Non-pigmented ciliary epithelial cell (primary cell): ENCODE results near the gene AK3.
"Not testable (repeated sequence)": the region's sequence is repeated elsewhere in the genome, so short reads cannot be mapped to it uniquely, and the experiment has no call there.

Experiments used
- DNase-seq: peaks from one replicate; pipeline ENCODE4 v3.0.0-alpha.2; 2010; ENCODE audit warnings: low read depth

Gene AK3

DNA sequence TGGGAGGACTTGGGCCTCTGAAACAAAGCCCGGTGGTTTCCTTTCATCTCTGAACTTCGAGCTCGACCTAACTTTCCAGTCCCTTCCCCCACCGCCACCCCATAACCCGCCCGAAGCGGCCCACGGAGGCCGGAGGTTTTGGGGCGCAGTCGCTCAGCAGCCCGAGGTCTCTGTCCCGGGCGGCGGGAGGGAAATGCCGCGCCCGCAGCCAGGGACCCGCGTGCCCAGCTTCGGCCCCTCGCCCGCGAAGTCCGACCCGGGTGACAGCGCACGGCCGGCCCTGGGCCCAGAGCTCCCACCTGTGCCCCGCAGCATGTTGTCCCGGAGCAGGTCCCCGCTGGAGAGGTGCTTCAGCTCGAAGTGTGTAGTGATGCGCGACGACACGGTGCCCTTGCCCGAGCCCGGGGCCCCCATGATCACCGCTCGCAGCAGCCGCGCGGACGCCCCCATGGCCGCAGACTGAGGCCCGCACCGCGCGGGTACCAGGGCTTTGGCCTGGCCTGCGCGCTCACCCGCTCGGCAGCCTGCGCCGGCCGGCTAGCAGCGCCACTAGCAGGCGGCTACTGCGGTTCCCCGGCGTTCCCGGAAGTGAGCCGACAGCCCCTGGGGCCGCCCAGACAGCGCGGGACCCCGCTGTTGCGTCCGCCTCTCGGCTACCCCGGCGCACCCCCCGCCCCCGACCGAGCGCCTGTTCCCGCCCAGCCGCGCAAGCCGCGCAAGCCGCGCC is at the start of gene AK3:
TSS of gene AK3 (minus strand) at position 565 of the 727 bp plus-strand sequence. CDS start at position 450, 115 bp downstream.
- no peak for DNase-seq

DNA sequence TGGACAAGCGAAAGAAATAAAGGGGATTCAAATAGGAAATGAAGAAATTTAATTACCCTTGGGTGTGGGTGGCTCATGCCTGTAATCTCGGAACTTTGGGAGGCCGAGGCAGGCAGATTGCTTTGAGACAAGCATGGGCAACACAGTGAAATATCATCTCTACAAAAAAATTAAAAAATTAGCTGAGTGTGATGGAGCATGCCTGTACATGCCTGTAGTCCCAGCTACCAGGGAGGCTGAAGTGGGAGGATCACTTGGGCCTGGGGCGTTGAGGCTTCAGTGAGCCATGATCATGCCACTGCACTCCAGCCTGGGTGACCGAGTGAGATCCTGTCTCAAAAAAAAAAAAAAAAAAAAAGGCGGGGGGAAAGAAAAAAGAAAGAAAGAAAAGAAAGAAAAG is 47.7 kb upstream of the AK3 start:
- DNase-seq: no peak

DNA sequence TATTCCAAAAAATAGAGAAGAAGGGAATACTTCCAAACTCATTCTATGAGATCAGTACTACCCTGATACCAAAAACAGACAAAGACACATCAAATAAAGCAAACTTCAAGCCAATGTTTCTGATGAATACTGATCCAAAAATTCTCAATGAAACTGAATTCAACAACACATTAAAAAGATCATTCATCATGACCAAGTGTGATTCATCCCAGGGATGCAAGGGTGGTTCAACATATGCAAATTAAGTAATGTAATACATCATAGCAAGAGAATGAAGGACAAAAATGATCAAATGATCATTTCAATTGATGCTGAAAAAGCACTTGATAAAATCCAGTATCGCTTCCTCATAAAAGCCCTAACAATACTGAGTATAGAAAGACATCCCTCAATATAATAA is 46.9 kb upstream of the AK3 start:
- DNase-seq: no peak

DNA sequence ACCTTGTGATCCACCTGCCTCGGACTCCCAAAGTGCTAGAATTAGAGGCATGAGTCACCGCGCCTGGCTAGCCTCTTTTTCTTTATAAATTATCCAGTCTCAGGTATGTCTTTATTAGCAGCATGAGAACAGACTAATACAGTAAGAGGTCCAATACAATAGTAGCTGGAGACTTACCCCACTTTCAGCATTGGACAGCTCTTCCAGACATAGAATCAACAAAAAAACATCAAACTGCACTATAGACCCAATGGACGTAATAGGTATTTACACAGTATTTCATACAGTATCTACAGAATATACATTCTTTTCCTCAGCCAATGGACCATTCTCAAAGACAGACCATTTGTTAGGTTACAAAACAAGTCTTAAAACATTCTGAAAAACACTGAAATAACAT is 45.6 kb upstream of the AK3 start:
- DNase-seq: no peak

DNA sequence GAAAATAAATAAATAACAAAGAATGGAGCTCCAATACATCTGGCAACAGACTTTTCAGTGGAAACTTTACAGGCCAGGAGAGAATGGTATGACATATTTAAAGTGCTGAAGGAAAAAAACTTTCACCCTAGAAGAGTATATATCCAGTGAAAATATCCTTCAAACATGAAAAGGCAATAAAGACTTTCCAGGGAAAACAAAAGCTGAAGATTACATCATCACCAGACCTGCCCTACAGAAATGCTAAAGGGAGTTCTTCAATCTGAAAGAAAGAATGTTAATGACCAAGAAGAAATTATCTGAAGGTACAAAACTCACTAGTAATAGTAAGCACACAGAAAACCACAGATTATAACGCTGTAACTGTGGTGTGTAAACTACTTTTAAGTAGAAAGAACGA is 43.4 kb upstream of the AK3 start:
- DNase-seq: no peak

DNA sequence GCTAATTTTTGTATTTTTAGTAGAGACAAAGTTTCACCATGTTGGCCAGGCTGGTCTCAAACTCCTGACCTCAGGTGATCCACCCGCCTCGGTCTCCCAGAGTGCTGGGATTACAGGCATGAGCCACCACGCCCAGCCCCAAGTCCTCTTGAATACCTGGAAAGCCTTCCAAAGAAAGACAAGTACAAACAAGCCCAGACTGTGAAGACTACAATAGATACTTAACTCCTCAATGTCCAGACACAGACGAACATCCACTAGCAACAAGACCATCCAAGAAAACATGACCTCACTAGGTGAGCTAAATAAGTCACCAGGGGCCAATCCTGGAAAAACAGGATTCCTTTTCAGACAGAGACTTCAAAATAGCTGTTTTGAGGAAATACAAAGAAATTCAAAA is 42.2 kb upstream of the AK3 start:
- not testable (repeated sequence) for DNase-seq

DNA sequence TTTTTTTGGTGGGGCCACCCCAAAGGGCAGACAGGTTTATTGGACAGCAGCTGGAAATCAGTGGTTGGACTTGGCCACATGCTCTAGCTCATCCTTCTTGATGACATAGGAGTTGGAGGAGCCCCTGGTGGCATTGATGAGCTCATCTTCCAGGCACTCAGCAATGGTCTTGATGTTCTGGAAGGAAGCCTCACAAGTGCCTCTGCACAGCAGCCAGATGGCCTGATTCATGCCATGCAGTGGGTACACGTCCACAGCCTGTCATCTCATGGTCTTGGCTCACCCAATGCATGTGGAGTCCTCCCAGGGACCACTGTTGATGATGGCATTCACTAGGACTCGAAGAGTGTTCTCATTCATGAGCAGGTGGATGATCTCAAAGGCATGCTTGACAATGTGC is 40.4 kb upstream of the AK3 start:
- DNase-seq: no peak

DNA sequence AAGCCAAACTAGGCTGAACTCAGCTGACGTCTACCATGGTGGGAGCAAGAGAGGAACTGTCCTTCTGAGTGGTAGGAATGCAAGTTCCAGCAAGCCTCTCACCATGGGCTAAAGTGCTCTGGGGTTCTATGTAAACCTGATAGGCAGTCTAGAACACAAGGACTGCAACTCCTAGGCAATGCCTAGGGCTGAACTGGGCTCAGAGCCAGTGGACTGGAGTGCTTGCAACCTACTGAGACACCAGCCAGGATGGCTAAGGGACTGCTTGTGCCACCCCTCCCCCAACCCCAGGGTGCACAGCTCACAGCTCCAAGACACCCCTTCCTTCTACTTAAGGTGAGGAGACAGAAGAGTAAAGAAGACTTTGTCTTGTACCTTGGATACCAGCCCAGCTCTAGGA is 39.6 kb upstream of the AK3 start:
- no peak for DNase-seq

DNA sequence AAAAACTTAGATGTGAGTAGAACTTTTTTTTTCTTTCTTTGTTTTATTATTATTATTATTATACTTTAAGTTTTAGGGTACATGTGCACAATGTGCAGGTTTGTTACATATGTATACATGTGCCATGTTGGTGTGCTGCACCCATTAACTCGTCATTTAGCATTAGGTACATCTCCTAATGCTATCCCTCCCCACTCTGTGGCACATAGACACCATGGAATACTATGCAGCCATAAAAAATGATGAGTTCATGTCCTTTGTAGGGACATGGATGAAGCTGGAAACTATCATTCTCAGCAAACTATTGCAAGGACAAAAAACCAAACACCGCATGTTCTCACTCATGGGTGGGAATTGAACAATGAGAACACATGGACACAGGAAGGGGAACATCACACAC is 34.0 kb upstream of the AK3 start:
- not testable (repeated sequence) for DNase-seq

DNA sequence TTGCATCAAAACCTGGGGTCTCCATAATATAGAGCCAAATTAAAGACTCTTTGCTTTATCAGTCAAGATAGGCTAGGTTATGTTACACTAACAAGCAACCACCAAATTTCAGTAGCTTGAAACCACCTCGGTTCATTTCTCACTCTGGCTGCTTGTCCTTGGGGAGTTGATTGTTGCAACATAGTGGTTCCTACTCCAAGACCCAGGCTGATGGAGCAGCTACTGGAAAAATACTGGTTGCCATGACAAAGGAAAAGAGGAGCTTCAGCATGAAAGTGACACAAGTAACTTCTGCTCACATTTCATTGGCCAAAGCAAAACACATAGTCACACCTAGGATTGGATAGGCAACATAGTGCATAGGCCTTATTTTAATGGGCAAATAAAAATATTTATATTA is 33.2 kb upstream of the AK3 start:
- no peak for DNase-seq

DNA sequence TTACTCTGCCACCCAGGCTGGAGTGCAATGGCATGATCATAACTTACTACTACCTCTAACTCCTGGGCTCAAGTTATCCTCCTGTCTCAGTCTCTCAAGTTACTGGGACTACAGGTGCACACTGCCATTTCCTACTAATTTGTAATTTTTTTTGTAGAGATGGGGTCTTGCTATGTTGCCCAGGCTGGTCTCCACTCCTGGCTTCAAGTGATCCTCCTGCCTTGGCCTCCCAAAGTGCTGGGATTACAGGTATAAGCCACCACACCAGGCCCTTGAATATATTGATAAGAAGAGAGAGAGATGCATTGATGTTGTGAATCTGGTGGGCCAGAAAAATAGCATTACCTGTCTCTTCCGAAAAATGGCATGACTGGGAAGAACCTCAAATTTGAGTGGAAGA is 30.8 kb upstream of the AK3 start:
- no peak for DNase-seq

DNA sequence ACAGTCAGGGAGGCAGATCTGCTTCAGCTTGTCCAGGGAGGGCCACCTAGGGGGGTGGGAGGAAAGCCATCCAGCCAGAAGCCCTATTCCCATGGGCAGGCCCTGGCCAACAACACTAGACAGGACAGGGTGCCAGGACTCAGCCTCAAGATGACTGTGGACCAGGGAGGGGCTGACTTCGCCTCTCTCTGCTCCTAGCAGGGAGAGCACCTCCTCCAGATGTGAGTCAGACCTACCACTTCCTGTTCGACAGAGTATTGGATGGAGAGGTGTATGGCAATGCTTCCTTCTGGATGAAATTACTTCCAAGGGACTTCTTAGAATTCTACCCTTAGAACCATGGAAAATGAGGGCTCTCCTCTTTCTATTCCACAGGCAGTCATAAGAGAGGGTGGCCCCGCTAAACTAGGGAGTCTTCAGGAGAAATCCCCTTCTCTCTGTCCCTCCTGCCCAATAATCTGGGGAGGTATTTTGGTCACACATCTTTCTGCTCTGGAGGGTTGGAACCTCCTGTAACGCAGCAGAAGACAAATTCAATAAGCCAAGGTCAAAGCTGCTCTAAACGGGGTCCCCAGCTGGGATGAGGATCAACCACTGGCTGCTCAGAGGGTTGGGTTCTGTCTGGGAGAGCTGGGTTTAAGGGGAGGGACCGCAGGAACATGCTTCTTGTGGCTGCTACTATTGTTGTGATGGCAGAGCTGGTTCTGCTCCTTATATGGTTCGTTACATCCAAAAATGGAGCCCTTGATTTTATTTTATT is 28.5 kb upstream of the AK3 start:
- no peak for DNase-seq

DNA sequence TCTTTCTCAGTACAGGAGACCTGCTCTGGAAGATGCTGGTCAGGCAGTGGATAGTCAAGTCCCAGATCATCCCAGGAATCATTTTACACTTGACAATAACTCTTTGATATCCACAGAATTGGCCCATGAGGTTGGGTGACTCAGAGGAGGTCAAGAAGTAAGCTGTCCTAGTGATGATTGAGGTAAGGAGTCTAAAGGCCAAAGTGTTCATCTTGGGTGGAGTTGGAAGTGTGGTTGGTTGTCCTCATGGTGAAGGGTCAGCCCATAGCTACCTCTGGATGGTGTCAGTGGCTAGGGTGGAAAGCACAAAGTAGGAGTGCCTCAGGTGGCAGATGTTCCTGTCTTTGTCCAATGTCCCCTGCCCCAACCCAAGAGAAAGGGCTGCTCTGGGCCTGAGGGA is 27.7 kb upstream of the AK3 start:
- DNase-seq: no peak

DNA sequence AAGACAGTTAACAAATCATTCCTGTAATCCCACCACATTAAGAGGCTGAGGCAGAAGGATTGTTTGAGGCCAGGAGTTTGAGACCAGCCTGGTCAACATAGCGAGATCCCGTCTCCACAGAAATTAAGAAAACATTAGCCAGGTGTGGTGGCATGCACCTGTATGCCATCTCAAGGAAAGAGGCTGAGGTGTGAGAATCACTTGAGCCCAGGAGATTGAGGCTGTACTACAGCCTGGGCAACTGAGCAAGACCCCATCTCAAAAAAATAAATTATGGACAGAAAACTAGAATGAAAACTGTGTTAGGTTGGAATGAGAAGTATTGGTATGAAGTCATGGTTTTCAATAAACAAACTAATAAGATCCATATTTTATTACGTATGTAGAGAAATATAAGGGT is 23.0 kb upstream of the AK3 start:
- DNase-seq: no peak

DNA sequence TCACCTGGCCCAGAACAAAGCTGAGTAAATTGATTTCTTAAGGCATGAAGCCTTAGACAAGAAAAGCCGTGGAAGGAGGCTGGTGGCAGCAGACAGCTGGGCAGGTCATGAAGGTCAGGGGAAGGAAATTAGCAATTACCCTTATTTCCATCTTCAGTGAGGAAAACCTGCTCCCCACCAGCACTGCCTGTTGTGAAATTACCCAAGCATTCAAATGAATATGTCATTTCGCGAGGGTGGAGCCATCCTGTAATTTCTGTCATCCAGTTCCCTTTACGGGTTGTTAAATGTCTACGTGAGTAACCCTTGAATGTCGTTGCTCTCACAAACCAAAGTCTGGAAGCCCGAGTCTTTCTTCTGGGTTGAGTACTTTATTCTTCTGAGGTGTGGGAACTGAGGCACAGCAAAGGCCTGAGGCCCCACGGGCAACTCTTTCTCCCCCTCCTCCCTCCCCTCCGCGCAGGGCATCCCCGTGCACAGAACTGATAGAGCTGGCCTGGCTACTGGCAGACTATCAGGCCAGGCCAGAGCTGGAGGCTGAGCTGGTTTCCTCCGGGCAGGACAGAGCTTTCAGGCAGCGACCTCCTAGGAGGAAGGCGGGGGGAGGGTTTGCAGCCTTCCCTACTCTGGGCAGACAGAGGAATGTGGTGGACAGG is 22.0 kb upstream of the AK3 start:
- DNase-seq: no peak

DNA sequence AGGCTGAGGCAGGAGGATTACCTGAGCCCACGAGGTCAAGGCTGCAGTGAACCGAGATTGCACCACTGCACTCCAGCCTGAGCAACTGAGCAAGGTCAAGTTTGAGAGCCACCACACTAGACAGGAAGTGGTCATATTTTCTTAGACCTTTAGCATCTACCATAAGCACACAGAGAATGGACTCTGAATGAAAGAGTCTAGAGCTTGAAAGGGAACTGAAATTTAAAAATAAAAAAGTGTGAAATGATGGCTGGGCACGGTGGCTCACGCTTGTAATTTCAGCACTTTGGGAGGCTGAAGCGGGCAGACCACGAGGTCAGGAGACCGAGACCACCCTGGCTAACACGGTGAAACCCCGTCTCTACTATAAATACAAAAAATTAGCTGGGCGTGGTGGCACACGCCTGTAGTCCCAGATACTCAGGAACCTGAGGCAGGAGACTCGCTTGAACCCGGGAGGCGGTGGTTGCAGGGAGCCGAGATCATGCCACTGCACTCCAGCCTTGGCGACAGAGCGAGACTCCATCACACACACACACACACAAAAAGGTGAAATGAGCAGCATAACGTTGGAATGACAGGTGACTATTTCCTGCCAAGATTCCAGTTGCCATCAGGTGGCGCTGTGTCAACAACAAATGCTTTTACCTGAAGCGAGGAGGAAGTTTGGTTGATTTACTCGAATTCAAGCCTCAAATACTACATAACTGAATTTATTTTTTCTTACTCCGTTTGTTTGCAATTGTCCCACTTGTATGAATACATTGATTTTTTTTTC is 21.3 kb upstream of the AK3 start:
- DNase-seq: peak; percentile 46

DNA sequence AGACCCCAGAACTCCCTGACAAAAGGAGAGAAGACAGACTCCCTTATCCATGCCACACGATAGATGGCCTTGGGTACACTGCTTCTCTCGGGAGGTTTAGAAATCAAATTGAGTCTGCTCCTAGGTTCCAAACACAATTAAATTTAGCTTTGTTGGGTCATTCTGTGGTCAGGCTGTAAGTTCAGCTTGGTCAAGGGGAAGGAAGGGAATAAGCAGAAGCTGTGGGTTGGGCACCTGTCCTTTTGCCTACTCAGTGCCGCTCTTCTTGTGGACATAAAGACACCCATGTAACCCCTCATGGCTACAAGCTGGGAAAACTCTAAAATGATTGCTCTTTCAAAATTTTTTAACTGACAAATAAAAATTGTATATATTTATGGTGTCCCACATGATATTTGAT is 19.1 kb upstream of the AK3 start:
- no peak for DNase-seq

DNA sequence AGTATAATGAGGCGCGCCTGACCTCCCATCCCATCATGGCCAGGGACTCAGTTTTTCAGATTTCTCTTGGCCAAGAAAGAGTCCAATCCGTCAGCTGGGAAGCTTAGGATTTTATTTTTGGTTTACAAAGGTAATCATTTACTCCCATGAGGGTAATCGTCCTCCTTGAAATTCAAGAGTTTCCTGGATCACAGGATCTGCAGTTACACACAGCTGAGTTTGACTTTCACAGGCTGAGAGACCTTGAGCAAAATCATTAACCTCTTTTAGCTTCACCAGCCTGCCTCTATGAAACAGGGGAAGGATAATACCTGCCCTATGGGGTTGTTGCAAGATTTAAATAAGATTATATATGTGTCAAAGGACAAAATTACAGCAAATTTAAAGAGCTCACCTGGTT is 15.4 kb upstream of the AK3 start:
- no peak for DNase-seq

DNA sequence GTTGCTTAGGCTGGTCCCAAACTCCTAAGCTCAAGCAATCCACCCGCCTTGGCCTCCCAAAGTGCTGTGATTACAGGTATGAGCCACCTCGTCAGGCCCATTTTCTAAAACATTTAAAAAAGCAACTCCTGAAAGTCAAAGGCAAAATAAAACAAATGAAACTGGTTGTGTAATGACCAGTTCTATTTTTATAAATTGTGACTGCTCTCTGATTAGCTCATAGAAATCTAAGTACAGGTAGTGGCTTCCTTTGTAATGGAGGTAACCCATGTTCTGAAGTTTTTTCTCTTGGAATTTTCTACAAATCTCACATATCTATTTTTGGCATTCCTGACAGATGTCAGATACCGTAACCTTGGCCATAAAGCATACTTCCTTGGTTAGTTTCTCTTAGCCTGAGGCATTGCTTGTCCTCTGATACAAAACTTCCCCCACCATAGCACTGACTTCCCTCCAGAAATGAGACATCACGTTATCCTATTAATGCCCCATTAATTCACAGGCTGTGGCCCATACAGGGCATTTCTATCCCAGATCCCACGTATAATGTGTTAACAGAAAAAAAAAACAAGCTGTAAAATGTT is 14.1 kb upstream of the AK3 start:
- DNase-seq: no peak

DNA sequence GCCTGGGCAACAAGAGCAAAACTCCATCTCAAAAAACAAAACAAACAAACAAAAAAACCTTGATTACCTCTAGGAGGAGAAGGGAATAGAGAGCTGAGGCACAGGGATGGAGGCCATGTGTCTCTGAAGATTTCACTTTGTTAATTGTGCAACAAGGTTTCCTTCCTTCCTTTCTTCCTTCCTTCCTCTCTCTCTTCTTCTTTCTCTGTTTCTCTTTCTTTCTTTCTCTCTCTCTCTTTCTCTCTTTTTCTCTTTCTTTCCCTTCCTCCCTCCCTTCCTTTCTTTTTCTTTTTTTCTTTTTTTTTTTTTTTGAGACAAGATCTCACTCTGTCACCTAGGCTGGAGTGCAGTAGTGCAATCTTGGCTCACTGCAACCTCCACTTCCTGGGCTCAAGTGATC is 13.5 kb upstream of the AK3 start:
- DNase-seq: not testable (repeated sequence)

DNA sequence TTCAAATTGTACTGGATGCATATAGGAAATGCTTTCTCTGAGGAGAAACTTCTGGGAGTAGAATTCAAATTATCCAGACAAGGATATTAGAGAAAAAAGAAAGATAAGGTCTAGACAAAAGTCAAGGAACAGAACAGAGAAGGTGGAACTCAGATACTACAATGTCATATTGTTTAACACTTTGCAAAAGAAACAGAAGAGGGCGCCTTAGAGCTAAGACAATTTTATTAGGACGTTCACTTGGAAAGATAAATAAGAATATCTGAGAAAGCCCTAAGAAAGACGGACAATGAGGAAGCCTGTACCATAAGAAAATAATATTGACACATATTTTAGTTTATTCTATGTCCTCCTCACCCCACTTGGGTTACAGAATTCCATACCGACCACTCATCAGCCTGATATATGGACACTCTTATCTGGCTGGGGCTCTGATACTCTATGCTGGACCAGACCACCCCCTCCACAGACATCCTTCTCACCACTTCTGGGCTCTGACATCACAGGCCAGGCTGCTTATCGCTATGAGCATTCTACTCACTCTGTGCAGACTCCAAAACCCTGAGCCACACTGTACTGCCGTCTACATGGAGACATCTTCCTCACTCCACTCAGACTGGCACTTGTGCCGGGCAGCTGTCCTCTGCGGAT is 9.1 kb upstream of the AK3 start:
- DNase-seq: no peak

DNA sequence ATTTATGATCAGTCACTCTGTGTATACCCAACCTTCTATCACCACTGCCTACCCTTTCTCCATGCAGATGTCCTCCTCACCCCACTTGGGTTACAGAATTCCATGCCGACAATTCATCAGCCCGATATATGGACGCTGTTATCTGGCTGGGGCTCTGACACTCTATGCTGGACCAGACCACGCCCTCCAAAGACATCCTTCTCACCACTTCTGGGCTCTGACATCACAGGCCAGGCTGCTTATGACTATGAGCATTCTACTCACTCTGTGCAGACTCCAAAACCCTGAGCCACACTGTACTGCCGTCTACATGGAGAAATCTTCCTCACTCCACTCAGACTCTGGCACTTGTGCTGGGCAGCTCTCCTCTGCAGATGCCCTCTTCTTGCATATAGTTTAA is 7.6 kb upstream of the AK3 start:
- no peak for DNase-seq
